Skeletal muscle tissue (tissue), 4 donors: ENCODE measurements around the gene FRMD4A. TPM values are rescaled to one million over a fixed set of nuclear protein-coding genes. Genes with fewer than 3 reads are reported as not detected.

ENCODE experiments used
- H3K27ac ChIP-seq: one replicate; pipeline ENCODE4 v1.7.0; 2013; ENCODE audit warnings: mild to moderate bottlenecking, low read depth, low read length, inconsistent platforms
- H3K27me3 ChIP-seq, 3 donors: one replicate each; pipeline ENCODE4 v1.7.0; 2013; ENCODE audit warnings: low read length in 3 of 3; ENCODE audit not compliant: control insufficient read depth in 3 of 3, insufficient read depth in 3 of 3
- H3K36me3 ChIP-seq, 3 donors: one replicate each; pipeline ENCODE4 v1.7.0; 2013; ENCODE audit warnings: low read length in 3 of 3; ENCODE audit not compliant: control insufficient read depth in 3 of 3, insufficient read depth in 3 of 3
- H3K4me1 ChIP-seq, 3 donors: one replicate each; pipeline ENCODE4 v1.7.0; 2013; ENCODE audit warnings: low read length in 3 of 3, mild to moderate bottlenecking in 3 of 3; ENCODE audit not compliant: control insufficient read depth in 3 of 3, insufficient read depth in 3 of 3
- H3K4me3 ChIP-seq, 3 donors: one replicate each; pipeline ENCODE4 v1.7.0; 2013; ENCODE audit warnings: low read length in 3 of 3
- H3K9ac ChIP-seq, 3 donors: one replicate each; pipeline ENCODE4 v1.7.0; 2013; ENCODE audit warnings: low read length in 3 of 3, mild to moderate bottlenecking in 3 of 3, moderate library complexity in 2 of 3, low read depth in 1 of 3
- H3K9me3 ChIP-seq, 3 donors: one replicate each; pipeline ENCODE4 v1.7.0; 2013; ENCODE audit warnings: low read length in 3 of 3; ENCODE audit not compliant: control insufficient read depth in 3 of 3
- total RNA-seq: library from RNA; depleted of rRNA; stranded (reverse); fragments of >200 nt; gene quantifications from one replicate; pipeline ENCODE4 v1.2.3, GENCODE V29; 2014
- donor health status: Osteomylitis.

FRMD4A gene
- total RNA-seq, 1 donor from 2014 or later: 19.3 TPM

GRCh38 chr10:13750299-13751190 lies 580.2 kb downstream of the FRMD4A start:
- no peak overlapping the region for H3K4me3 ChIP-seq
- no peaks in the 10 kb centered on the region for H3K9me3 ChIP-seq
- H3K27ac ChIP-seq: no peak overlapping the region
- no peaks in the 10 kb centered on the region for H3K36me3 ChIP-seq
- H3K4me1 ChIP-seq: peaks cover 0 to 5% (median 0%) of the 10 kb centered on the region in 3 donors
- no peak overlapping the region for H3K9ac ChIP-seq
- H3K27me3 ChIP-seq: no peaks in the 10 kb centered on the region

DNA sequence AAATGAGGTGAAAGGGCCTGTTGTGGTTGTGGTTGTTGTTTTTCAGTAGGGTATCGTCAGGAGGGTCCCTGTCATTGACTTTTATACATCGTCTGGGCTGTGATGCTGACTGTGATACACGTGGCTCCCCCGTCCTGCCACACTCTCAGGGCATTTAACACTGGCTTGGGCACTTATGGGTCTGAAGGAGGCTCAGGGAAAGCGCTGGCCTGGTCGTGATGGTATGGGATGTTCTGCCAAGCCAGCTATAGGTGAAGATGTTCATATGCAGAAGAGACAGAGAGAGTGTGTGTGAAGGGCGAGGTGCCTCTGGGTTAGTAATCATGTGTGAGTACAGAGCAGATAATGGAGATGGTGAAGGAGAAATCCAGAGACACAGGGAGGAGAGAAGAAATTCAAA lies 585.5 kb downstream of the FRMD4A start:
- Histone ChIP-seq H3K27me3 (no peaks in the 10 kb centered on the region), H3K27ac (no peak overlapping the region), H3K4me1 (peaks cover 14 to 27% (median 17%) of the 10 kb centered on the region in 3 donors), H3K9me3 (no peaks in the 10 kb centered on the region), H3K9ac (no peak overlapping the region), H3K4me3 (no peak overlapping the region), H3K36me3 (no peaks in the 10 kb centered on the region)

GRCh38 chr10:13743963-13744362 lies 586.8 kb downstream of the FRMD4A start:
- peaks cover 14 to 27% (median 17%) of the 10 kb centered on the region in 3 donors for H3K4me1 ChIP-seq
- no peak overlapping the region for H3K9ac ChIP-seq
- H3K9me3 ChIP-seq: no peaks in the 10 kb centered on the region
- no peak overlapping the region for H3K4me3 ChIP-seq
- no peak overlapping the region for H3K27ac ChIP-seq
- no peaks in the 10 kb centered on the region for H3K27me3 ChIP-seq
- peaks cover 0 to 2% (median 0%) of the 10 kb centered on the region in 3 donors for H3K36me3 ChIP-seq

DNA sequence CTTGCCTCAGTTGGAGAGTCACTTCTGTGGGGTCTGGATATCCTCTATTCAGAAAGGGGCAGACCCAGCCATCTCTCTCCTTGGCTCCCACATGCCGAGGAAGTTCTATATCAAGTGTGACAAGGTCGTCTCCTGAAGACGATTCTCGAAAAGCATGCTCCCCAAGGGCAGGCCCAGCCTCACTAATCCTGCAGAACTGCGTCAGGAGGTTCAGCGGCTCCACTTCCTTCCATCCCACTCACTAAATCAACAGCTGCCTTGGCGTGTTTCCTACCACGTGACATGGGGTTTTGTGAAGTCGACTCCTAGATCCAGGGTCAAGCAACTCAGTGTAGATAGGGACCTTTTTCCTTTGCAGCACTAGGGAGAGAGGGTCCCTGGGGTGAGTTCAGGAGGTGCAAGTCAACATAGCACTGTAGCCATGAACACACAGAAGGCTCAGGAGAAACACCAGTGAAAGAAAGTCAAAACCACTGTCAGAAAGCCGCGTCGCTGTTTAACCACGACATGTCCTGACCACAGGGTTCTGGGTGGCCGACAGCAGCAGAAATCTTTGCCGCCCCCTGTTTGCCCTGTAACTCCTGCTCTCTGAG lies 587.5 kb downstream of the FRMD4A start:
- Histone ChIP-seq H3K36me3 (peaks cover 0 to 2% (median 0%) of the 10 kb centered on the region in 3 donors), H3K9ac (peak overlapping the region in 1 of 3 donors; percentile 15), H3K9me3 (no peaks in the 10 kb centered on the region), H3K4me1 (peaks cover 14 to 27% (median 17%) of the 10 kb centered on the region in 3 donors), H3K27me3 (no peaks in the 10 kb centered on the region), H3K4me3 (no peak overlapping the region), H3K27ac (no peak overlapping the region)

GRCh38 chr10:13741438-13741837 lies 589.3 kb downstream of the FRMD4A start:
- Histone ChIP-seq H3K27ac (no peak overlapping the region), H3K9me3 (no peaks in the 10 kb centered on the region), H3K27me3 (no peaks in the 10 kb centered on the region), H3K9ac (no peak overlapping the region), H3K36me3 (peaks cover 0 to 2% (median 0%) of the 10 kb centered on the region in 3 donors), H3K4me1 (peaks cover 14 to 23% (median 17%) of the 10 kb centered on the region in 3 donors), H3K4me3 (no peak overlapping the region)

DNA sequence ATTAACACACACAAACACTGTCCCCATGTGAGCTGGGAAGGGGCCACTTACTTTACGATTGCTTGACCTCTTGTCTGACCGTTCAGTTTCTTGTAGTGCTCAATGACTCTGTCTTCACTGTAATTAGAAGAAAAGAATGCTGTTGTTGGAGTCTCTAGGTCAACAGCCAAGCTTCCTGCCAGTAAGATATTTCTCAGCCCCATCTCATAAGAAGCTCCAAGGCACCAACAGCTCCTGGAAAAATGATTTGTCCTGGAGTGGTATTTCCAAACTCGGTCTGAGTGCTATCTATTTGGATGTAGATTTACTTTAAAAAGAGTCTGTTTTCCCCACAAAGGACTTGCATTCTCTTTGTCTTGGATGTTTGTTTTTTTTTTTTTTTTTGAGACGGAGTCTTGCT lies 590.3 kb downstream of the FRMD4A start:
- Histone ChIP-seq H3K9ac (no peak overlapping the region), H3K27ac (no peak overlapping the region), H3K36me3 (peaks cover 0 to 2% (median 0%) of the 10 kb centered on the region in 3 donors), H3K27me3 (no peaks in the 10 kb centered on the region), H3K4me1 (peaks cover 14 to 22% (median 17%) of the 10 kb centered on the region in 3 donors), H3K9me3 (no peaks in the 10 kb centered on the region), H3K4me3 (no peak overlapping the region)

DNA sequence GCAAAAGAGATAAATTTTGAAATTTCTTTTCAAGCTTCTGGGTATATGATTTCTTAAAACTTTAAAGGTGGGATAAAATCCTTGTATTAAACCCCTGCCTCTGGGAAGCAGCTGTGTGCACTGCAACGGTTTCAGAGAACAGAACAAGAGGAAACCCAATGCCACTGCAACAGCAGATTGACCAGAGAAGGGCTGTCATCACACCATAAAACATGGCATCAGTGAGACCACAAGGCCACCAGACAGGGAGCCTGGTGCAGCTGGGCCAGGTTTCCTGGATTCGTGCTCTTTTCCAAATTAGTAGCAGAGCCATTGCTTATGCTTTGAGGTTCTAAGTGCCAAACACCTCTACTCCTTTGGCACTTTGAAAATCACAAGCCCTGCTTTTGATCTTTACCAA lies 591.5 kb downstream of the FRMD4A start:
- Histone ChIP-seq H3K27me3 (no peaks in the 10 kb centered on the region), H3K4me3 (no peak overlapping the region), H3K27ac (no peak overlapping the region), H3K9me3 (no peaks in the 10 kb centered on the region), H3K9ac (no peak overlapping the region), H3K36me3 (peaks cover 0 to 2% (median 0%) of the 10 kb centered on the region in 3 donors), H3K4me1 (peaks cover 13 to 15% (median 13%) of the 10 kb centered on the region in 3 donors)

- Histone ChIP-seq H3K9me3 (no peaks in the 10 kb centered on the region), H3K4me1 (no peaks in the 10 kb centered on the region), H3K4me3 (no peak overlapping the region), H3K36me3 (peaks cover 0 to 8% (median 5%) of the 10 kb centered on the region in 3 donors), H3K27me3 (no peaks in the 10 kb centered on the region), H3K9ac (no peak overlapping the region), H3K27ac (no peak overlapping the region)
These were observed 594.2 kb downstream of the FRMD4A start for GRCh38 chr10:13736506-13736905.

DNA sequence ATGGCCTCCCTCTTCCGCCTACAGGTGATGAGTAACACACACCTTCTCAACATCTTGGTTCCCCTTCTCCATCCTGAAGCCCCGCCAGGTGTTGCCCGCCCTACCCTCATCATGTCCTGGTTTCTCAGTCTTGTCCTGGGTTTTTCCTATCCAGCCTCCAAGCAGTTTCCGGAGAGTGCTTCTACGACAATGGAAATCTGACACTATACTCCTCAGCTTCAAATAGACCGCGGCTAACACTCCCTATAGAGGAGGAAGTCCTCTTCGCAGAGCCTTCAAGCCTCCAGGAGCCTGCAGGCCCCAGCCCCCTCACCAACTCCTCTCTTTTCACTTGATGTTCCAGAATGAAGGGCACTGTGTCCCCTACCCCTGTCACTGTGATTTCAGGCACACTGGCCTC lies 596.6 kb downstream of the FRMD4A start:
- Histone ChIP-seq H3K36me3 (peaks cover 0 to 7% (median 6%) of the 10 kb centered on the region in 3 donors), H3K27ac (no peak overlapping the region), H3K9ac (no peak overlapping the region), H3K27me3 (no peaks in the 10 kb centered on the region), H3K4me1 (no peaks in the 10 kb centered on the region), H3K9me3 (no peaks in the 10 kb centered on the region), H3K4me3 (no peak overlapping the region)

GRCh38 chr10:13733071-13733470 lies 597.7 kb downstream of the FRMD4A start:
- Histone ChIP-seq H3K9ac (no peak overlapping the region), H3K27ac (no peak overlapping the region), H3K4me1 (no peaks in the 10 kb centered on the region), H3K4me3 (no peak overlapping the region), H3K36me3 (peaks cover 0 to 8% (median 7%) of the 10 kb centered on the region in 3 donors), H3K27me3 (no peaks in the 10 kb centered on the region), H3K9me3 (no peaks in the 10 kb centered on the region)
